ENCODE results near the gene OMP.

OMP gene

GRCh38 chr11:77125695-77126094 lies 23.1 kb downstream of the OMP start:
- DNase-seq: no peak

GRCh38 chr11:77126156-77126775 lies 23.6 kb downstream of the OMP start:
- no peak for DNase-seq

- DNase-seq: no peak
These were observed 24.2 kb downstream of the OMP start for GRCh38 chr11:77126861-77127234.

GRCh38 chr11:77127235-77127911 lies 24.7 kb downstream of the OMP start:
- DNase-seq: peak; percentile 62 to 66

- DNase-seq: no peak
These were observed 25.5 kb downstream of the OMP start, which contains the start of gene MYO7A for GRCh38 chr11:77127920-77128691. TSS of gene MYO7A (plus strand) at chr11:77128246. CDS start at chr11:77130635, 2,389 bp downstream.

GRCh38 chr11:77129069-77129841 lies 26.6 kb downstream of the OMP start:
- no peak for DNase-seq

GRCh38 chr11:77129842-77130756 lies 27.5 kb downstream of the OMP start:
- DNase-seq: no peak

- DNase-seq: no peak
These were observed 28.3 kb downstream of the OMP start for GRCh38 chr11:77130763-77131513.

GRCh38 chr11:77131560-77131959 lies 28.9 kb downstream of the OMP start:
- no peak for DNase-seq

GRCh38 chr11:77135069-77135468 lies 32.4 kb downstream of the OMP start:
- no peak for DNase-seq

GRCh38 chr11:77136074-77136473 lies 33.4 kb downstream of the OMP start:
- peak in 1 of 2 experiments; percentile 16 for DNase-seq

- no peak for DNase-seq
These were observed 34.3 kb downstream of the OMP start for GRCh38 chr11:77136784-77137420.

- DNase-seq: no peak
These were observed 34.8 kb downstream of the OMP start for GRCh38 chr11:77137421-77137820.

GRCh38 chr11:77138106-77138649 lies 35.5 kb downstream of the OMP start:
- no peak for DNase-seq

- DNase-seq: no peak
These were observed 36.6 kb downstream of the OMP start for GRCh38 chr11:77139201-77139600.

GRCh38 chr11:77140231-77140851 lies 37.7 kb downstream of the OMP start:
- DNase-seq: no peak

GRCh38 chr11:77141034-77141433 lies 38.4 kb downstream of the OMP start:
- no peak for DNase-seq

- no peak for DNase-seq
These were observed 38.8 kb downstream of the OMP start for GRCh38 chr11:77141475-77141874.

GRCh38 chr11:77142091-77142975 lies 39.7 kb downstream of the OMP start:
- no peak for DNase-seq

Data from activated CD4-positive, alpha-beta T cell treated with anti-CD3 and anti-CD28 coated beads, Interleukin-2, amount 50 U/mL, for 48 hours (primary cell).